Thoracic aorta (tissue), 2 donors: ENCODE results near the gene NOL4L. TPM values are rescaled to one million over a fixed set of nuclear protein-coding genes. Genes with fewer than 3 reads are reported as not detected.
A peak's percentile ranks its signal among the peaks of the same experiment; 100 is the strongest.

ENCODE experiments used
- ATAC-seq: fragments of 150-250 bp; one replicate; pipeline ENCODE4 v1.8.0; 2017; ENCODE audit warnings: low read depth; ENCODE audit not compliant: insufficient number of reproducible peaks, low FRiP score
- DNase-seq: peaks from one replicate; pipeline ENCODE4 v3.0.0-alpha.2; 2020; ENCODE audit warnings: low spot score
- H3K27ac ChIP-seq, 2 donors: fragments of 200-600 bp; sonication (generic); 1 replicate in 1 of 2; 2 replicates in 1 of 2; pipeline ENCODE4 v1.5.1; 2016; ENCODE audit warnings: mild to moderate bottlenecking in 2 of 2, moderate library complexity in 2 of 2
- H3K27me3 ChIP-seq: fragments of 200-600 bp; sonication (generic); replicated peaks from 2 replicates; pipeline ENCODE4 v1.6.0; 2016; ENCODE audit warnings: mild to moderate bottlenecking; ENCODE audit not compliant: insufficient read depth
- H3K36me3 ChIP-seq: fragments of 200-600 bp; sonication (generic); one replicate; pipeline ENCODE4 v1.5.1; 2016
- H3K4me1 ChIP-seq, 2 donors: fragments of 200-600 bp; sonication (generic); 1 replicate in 1 of 2; 2 replicates in 1 of 2; pipeline versions ENCODE4 v1.5.1 to v1.6.0; 2016; ENCODE audit warnings: low read depth in 2 of 2, mild to moderate bottlenecking in 1 of 2; ENCODE audit not compliant: control insufficient read depth in 1 of 2
- H3K4me3 ChIP-seq: fragments of 200-600 bp; sonication (generic); 2 replicates; pipeline ENCODE4 v1.5.1; 2016; ENCODE audit warnings: mild to moderate bottlenecking
- H3K9me3 ChIP-seq: fragments of 200-600 bp; sonication (generic); 2 replicates; pipeline ENCODE4 v1.5.1; 2016
- CTCF ChIP-seq: fragments of 200-600 bp; sonication (generic); IDR thresholded peaks from one replicate; pipeline ENCODE4 v1.5.1; 2019; ENCODE audit warnings: antibody characterized with exemption
- total RNA-seq, 2 donors: library from RNA; depleted of rRNA; stranded (reverse); fragments of >200 nt; gene quantifications; one replicate each; pipeline versions ENCODE4 v1.1.0 to v1.2.3, GENCODE V29; 2016

NOL4L gene
- total RNA-seq, 2 donors from 2014 or later, result 17.5 to 23.7 TPM

GRCh38 chr20:32522776-32523612, 62.1 kb downstream of the NOL4L start:
- TF ChIP-seq CTCF, result no peak
- ATAC-seq (no peak), DNase-seq (no peak)
- no peak overlapping the region for H3K4me3 ChIP-seq
- H3K27me3 ChIP-seq, result no peaks in the 10 kb centered on the region
- peaks cover 0 to 11% of the 10 kb centered on the region in 2 donors for H3K4me1 ChIP-seq
- H3K9me3 ChIP-seq, result no peaks in the 10 kb centered on the region
- H3K27ac ChIP-seq, result no peak overlapping the region
- no peaks in the 10 kb centered on the region for H3K36me3 ChIP-seq

- DNase-seq, result no peak
These were observed 62.7 kb downstream of the NOL4L start for GRCh38 chr20:32522526-32522775.

DNA sequence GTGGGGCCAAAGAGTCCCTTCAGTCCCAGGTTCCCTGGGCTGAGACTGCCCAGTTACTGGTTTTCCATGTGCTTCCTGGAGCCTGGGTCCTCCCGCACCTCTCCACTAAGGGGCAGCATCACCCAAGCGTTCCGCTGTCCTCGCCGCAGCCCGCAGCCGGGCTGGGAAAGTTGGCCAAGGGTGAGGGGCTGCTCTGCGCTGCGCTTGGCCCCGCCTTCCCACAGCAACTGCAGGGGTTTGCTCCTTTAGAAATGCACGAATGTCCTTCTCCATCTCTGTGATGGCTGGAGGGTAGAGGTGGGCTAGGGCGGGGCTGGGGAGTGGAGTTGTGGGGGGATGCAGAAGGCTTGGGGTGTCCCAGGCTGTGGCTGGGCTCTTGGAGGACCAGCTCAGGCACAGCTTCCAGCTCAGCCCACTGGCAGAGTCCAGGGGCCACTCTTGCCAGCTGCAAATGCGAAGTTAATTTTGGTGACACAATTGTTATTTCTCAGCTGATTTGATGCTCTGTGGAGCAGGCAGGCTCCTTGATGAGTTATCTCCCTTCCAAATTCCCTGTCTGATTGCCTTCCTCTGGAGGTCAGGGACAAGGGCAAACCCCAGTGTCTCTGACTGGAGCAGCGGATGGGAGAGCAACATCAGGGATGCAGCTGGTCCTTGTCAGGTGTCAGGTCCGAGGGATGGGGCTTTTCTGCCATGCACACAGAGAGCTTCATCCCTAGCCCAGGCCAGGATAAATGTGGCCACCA, 63.2 kb downstream of the NOL4L start:
- no peaks in the 10 kb centered on the region for H3K9me3 ChIP-seq
- DNase-seq (no peak), ATAC-seq (no peak)
- peak; percentile 70 for TF ChIP-seq CTCF
- peaks cover 0 to 11% of the 10 kb centered on the region in 2 donors for H3K4me1 ChIP-seq
- H3K4me3 ChIP-seq, result no peak overlapping the region
- no peak overlapping the region for H3K27ac ChIP-seq
- H3K27me3 ChIP-seq, result no peaks in the 10 kb centered on the region
- H3K36me3 ChIP-seq, result no peaks in the 10 kb centered on the region

More at GRCh38 chr20:32522526-32522775, 62.7 kb downstream of the NOL4L start:
- Histone ChIP-seq H3K4me1 (peaks cover 0 to 11% of the 10 kb centered on the region in 2 donors), H3K36me3 (no peaks in the 10 kb centered on the region), H3K27me3 (no peaks in the 10 kb centered on the region), H3K27ac (no peak overlapping the region), H3K9me3 (no peaks in the 10 kb centered on the region), H3K4me3 (no peak overlapping the region)
- no peak for TF ChIP-seq CTCF
- ATAC-seq, result no peak

DNA sequence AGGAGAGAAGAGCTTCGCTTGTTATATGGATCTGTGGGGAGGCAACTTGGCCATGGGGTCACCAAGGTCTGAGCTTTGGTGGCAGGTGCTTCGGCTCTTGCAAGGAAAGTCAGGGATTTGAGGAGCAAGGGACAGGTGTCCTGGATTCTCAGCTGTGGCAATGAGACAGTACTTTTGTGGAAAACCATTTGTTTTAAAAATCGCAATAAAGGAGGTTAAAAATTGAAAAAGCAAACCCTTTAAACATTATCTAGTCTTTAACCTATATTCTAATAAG, 64.3 kb downstream of the NOL4L start:
- Histone ChIP-seq H3K9me3 (no peaks in the 10 kb centered on the region), H3K4me1 (peaks cover 0 to 11% of the 10 kb centered on the region in 2 donors), H3K4me3 (no peak overlapping the region), H3K27ac (no peak overlapping the region), H3K27me3 (no peaks in the 10 kb centered on the region), H3K36me3 (no peaks in the 10 kb centered on the region)
- TF ChIP-seq CTCF, result no peak
- DNase-seq (no peak), ATAC-seq (no peak)

DNA sequence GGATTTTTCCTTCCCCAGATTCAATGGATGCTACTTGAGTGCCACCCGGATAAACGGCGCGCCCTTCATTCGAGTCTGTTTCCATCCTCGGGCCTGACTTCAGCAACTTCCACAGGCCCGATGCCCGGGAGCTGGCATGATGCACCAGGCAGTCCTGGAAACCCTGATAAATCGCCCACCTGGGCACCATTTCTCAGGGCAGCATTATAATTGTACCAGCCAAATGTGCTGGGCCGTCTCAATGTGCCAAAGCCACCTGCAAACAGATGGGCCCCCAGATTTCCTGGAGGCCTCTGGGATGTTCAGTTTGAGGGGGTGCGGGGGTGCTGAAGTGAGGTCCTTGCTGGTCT, 65.8 kb downstream of the NOL4L start:
- Histone ChIP-seq H3K27ac (no peak overlapping the region), H3K36me3 (no peaks in the 10 kb centered on the region), H3K27me3 (no peaks in the 10 kb centered on the region), H3K4me1 (peaks cover 0 to under 1% of the 10 kb centered on the region in 2 donors), H3K4me3 (no peak overlapping the region), H3K9me3 (no peaks in the 10 kb centered on the region)
- TF ChIP-seq CTCF, result no peak
- ATAC-seq (no peak), DNase-seq (no peak)
